Cerebellar cortex (tissue), 1 donor: ENCODE data around the gene ADSS2.
"Not testable (repeated sequence)": the region's sequence is repeated elsewhere in the genome, so short reads cannot be mapped to it uniquely, and the experiment has no call there.

Experiments
- DNase-seq: peaks from one replicate; pipeline ENCODE4 v3.0.0-alpha.2; 2015; ENCODE audit warnings: low spot score

The ADSS2 gene

DNA sequence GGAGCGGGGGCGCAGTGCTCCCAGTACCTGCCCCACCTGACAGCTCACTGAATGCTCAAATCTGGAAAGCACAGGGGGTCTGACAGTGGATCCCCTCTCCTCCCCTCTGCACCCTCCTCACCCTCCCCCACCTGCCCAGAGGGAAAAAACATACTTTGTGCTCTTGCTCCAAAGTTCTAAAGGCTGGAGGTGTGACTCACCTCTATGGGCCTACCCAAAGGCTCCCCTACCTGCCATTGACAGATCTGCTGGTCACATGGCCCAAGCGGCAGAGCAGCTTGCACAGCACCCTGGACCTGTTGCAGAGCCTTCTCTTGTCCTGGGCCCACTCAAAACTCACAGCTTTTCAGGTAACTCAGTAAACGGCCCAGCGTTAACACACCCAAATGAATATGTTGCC is 55.7 kb downstream of the ADSS2 start:
- no peak for DNase-seq

DNA sequence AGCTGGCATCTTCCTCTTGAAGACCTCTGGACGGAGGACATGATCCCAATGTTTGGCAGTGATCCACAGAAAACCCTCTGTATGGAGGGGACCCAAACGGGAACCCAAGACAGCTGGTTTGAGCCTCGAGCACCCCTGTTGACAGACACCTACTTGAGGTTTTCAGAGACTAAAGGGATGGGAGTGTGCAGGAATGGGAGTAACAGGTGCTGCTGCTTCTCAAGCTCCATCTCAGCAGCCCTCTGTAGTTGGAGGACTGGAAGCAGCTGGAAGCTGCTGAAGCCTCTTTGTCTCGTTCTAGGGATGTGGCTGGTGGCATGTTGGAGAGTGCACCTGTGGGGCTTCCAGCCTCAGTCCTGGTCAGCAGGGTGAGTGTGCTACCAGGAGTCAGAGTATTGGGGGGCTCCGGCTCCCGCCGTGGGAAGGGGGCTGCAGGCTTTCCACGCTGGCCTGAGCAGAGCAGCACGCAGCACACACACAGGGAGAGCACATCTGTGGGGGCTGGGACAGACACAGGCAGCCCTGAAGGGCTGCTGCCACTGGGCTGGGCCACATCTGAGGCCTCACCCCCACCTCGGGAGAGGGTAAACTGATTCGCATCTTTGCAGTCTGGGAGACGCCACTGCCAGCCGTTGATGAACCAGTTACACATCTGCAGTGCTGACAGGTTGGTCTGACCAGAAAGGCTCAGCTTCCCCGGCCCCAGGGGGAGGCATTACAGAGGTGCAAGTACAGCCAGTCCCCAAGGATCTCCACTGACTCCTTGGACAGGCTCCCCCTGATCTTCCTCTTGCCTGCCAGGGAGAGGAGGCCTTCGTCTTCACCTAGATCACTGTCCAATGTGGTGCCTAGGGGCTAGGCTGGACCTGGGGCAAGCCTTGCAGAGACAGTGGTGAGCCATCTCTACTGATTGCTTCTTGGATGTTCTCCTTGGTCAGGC is 56.6 kb downstream of the ADSS2 start:
- DNase-seq = no peak

DNA sequence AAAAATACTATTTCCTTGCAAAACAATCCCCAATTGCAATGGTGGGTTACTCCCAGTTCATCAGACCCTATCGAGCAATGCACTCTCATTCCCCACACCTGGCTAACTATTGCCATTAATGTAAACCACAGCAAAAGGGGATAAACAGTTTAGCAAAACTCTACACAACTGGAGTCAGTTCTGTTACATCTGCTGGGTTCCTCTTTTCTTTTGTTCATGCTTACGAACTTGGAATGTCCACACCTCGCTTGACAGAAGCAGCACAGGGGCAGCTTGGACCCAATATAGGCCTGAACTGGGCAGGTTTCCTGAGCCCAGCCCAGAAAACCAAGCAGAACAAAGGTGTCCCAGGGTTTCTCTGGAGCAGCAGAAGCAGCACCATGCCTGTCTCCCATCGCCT is 57.4 kb downstream of the ADSS2 start:
- no peak for DNase-seq

DNA sequence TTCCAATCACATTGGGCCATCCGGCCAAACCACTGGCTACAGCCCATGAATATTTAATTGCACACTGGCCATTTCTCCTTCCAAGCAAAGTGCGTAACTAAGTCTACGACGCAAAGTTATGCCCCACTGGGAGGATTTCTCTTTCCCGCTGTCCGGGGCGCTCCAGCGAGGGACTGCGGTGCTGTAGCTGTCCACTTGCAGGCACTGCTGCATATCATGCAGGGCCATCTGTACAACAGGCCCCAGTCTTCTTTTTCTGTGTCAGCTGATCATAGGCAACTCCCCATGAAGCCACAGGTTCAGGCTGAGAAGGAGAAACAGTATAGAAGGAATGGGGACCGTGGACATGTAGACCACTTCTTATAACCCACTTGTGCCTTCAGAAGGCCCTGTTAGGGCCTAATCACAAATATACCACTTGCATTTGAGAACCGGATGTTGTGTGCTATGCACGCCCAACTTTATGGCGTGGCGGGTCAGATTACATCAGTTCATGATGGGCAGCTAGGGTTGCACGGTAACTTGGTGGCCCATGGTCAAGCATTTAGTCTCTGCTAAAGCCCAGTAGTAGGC is 58.0 kb downstream of the ADSS2 start:
- DNase-seq = no peak

DNA sequence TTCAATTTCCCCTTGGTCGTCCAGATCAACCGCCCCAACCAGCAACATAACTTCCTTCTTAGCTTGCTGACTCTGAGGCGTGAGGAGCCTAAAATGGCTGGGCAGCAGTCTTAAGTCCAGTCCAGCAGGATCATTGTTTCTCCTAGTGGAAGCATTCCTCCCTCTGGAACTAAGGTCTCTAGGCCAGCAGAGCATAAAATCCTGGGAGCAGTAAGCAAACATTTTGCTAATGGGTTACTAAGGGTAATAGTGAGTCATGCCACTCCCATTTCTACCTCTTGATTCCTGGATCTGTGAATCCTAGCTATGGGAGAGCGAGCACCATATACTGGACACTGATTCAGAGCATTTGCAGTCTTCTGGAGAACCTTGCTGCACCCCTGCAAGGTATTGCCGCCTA is 59.9 kb downstream of the ADSS2 start:
- DNase-seq = no peak

DNA sequence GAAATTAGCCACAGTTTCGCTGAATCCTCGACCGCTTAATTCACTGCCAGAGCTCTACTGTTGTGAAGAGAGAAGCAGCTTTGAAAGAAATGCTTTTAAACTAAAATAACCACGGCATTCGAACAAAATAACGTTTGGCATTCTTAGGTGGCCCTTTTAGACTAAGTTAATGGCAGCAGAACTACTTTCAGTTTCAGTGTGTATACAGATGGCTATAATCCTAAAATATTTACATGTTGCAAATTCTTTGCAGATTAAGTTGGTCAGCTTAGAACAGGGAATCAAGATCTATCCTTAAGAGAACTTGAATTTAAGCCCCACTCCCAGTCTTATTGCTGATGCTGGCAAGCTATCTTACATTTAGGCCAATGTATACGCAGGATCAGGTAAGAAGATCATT is 62.7 kb downstream of the ADSS2 start:
- DNase-seq = no peak

DNA sequence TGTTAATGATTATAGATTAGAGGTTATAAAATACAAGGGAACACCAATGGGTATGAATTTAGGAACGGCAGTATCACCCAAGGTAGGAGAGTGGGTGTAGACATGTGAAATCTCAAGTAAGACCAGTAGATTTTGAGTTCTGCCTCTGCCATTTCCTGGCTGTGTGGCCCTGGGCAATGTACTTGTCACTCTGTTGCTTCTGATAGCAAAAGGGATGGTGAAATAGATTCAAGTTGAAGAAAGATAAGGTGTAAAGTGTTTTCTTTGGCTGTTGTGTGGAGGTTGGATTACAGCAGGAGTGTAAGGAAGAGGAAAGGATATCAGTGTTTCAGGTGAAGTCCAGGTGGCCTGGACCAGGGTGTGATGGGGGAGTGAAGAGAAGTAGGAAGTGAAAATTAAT is 64.3 kb downstream of the ADSS2 start:
- DNase-seq = no peak

DNA sequence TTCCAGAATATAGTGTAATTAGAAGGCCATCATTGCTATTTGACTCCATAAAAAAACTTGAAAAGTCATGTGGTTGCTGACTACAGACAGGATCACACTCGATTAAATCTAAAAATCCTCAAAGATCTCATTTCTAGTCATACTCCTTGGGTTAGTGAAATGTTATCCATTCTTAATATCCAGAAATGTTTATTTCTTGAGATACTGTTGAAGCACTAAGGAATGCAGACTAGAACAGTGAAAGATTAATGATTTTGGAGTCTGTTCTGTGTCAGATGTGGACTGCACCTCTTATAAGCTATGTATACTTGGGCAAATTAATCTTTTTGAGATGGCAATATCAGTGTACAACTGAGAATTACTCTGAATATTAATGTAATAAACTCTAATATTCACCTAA is 65.1 kb downstream of the ADSS2 start:
- no peak for DNase-seq

DNA sequence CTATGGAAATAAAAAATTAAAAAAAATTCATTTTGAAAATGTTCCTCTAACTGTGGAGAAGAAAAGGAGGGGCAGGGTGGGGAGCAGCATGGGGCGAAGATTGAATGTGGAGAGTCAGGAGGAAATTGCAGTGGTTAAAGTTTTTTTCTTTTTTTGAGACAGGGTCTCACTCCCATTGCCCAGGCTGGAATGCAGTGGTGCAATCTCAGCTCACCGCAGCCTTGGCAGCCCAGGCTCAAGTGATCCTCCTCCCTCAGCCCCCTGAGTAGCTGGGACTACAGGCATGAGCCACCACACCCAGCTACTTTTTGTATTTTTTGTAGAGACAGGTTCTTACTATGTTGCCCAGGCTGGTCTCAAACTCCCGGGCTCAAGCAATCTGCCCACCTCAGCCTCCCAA is 67.6 kb downstream of the ADSS2 start:
- DNase-seq = no peak

DNA sequence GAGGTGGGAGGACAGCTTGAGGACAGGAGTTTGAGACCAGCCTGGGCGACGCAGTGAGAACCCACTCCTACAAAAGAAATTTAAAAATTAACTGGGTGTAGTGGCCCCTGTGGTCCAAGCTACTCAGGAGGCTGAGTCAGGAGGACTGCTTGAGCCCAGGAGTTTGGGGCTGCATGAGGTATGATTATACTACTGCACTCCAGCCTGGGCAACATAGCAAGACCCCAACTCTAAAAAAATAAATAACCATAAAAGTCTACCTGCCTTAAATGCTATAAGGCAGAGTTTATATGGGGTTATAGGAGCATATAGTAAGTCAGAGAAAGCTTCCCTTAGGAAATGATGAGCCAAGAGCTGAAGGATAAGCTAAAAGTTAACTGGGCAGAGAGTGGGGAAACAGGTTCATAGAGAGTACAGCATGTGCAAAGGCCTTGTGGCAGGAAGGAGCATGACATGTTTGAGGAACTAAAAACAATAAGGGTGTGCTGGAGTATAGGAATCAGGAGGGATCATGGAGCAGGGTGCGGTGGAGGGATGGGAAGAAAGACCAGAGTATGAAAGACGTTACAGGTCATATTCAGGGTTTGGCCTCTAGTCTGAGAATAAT is 68.3 kb downstream of the ADSS2 start:
- no peak for DNase-seq

DNA sequence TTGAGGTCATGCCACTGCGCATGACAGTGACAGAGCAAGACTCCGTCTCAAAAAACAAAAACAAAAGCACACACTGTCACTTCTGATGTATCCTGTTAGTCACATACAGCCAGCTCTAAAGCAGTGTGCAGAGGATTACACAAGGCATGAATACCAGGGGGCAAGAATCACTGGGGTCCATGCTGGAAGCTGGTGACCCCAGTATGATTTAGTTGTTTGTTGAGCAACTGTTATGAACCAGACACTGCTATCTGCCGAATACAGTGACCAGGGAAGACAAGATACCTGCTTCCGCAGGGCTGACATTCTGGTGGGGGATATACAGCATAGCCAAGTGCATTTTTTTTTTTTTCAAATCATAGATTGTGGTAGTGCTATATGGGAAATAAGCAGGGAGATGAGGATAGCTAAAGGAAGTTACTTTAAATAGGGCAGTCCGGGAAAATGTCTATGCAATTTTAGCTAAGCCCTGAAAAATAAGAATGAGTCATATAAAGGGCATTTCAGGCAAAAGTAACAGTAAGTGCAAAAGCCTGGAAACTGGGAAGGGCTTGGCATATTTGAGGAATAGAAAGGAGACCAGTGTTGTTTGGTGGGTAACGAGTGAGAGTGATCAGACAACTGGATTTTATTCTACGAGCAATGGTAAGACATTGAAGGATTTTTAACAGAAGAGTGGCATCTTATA is 69.7 kb downstream of the ADSS2 start:
- DNase-seq = no peak

DNA sequence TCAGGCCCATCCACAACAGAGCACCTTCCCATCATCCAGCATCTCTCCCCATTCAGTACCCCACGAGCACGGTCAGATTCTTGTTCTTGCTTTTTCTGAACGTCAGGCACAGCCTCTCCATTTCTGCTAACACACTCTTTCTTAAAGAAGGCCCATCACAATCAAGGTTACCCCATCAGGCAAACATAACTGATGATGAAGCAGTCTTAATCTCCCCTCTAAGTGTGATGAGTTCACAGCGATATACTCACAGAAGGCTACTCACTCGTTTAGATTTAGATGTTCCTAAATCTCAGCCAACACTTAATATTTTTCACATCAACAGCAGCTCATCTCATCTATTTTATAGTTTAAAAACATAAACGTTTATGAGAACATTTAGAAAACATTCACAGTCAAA is 75.6 kb downstream of the ADSS2 start:
- DNase-seq = no peak

DNA sequence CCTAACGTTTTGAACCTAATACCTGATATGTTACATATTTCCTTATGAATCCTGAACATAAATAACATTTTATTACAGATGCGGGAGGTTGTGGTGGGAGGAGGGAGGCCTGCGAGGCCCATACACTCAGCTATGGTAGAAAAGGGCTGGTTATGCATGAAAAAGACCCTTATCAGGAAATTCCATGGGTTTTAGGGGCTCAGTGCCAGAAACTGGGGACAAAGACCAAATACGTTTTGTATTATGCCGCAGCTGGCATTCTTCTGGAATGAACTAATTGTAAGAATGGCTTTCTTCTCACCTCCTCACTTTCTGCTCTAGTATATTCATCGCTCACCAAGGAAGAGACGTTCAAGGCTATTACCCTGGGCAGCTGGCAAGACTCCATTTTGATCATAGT is 76.7 kb downstream of the ADSS2 start:
- DNase-seq = no peak

DNA sequence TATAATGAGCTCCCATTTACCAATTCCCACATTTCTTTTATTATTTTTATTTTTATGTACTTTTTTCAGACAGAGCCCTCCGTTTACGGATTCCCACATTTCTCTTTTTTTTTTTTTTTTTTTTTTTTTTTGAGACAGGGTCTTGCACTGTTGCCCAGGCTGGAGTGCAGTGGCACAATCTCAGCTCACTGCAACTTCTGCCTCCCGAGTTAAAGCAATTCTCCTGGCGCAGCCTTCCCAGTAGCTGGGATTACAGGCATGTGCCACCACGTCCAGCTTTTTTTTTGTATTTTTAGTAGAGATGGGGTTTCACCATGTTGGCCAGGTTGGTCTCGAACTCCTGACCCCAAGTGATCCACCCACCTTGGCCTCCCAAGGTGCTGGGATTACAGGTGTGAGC is 77.2 kb downstream of the ADSS2 start:
- DNase-seq = not testable (repeated sequence)

DNA sequence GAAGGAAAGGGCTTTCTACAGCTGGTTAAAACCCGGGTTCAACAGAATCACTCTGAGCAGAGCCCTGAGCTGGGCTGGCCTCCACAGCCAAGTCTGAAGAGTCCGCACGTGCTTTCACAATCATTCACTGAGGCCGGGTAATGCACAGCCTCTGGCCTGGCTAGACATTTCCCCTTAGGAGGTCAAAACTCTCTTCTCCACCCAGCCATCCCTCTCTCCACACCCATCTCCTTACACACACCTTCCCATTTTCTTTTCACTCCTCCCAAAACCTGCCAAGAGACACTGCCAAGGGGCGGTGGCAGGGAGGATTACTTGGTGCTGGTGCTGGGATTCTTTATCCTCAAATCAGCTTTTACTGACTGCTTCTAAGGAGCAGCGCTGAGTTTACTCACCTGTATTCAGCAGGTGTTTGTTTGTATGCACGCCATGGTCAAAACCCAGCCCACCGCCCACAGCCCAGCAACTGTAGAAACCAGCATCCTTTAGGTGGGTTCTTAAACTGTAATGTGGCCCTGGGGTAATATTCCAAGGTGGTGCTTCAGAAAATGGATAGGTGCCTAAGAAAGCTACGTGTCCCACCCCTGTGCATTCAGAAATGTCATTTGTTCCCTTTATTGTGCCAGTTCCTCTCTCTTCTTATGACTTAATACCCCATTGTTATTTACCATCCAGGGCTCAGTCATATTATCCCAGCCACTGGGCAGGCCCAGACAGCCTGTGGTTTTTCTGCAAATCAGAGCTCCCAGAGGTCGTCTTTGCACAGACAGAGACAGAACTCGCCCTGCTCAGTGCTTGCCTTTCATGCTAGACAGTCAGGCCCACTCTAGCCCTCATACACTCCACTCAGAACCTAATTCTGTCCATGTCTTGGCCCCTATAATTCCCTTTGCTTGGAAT is 80.2 kb downstream of the ADSS2 start:
- no peak for DNase-seq

DNA sequence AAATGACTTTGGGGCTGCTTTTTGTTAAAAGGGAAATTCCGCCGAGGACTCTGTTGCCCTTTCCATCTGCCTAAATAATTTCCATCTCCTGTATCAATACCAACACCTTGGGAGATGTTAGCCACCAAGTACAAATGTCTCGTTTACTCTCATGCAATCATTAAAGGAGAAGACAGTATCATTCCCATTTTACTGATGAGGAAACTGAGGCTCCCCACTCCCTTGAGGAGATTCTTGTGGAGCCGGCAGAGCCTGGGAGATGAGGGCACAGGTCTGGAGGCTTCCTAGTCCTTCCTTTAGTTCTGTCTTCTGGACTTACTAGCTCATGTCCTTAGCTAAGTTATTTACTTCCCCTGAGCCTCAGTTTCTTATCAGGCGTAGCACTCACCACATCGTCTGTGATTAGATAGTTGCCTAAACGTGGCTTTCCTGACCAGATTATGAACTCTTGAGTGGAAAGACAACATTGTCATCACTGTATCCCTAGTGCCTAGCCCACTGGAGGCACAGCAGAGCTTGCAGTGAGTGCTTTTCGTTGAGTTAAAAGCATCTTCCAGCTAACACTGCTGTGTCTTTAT is 81.6 kb downstream of the ADSS2 start:
- DNase-seq = no peak

DNA sequence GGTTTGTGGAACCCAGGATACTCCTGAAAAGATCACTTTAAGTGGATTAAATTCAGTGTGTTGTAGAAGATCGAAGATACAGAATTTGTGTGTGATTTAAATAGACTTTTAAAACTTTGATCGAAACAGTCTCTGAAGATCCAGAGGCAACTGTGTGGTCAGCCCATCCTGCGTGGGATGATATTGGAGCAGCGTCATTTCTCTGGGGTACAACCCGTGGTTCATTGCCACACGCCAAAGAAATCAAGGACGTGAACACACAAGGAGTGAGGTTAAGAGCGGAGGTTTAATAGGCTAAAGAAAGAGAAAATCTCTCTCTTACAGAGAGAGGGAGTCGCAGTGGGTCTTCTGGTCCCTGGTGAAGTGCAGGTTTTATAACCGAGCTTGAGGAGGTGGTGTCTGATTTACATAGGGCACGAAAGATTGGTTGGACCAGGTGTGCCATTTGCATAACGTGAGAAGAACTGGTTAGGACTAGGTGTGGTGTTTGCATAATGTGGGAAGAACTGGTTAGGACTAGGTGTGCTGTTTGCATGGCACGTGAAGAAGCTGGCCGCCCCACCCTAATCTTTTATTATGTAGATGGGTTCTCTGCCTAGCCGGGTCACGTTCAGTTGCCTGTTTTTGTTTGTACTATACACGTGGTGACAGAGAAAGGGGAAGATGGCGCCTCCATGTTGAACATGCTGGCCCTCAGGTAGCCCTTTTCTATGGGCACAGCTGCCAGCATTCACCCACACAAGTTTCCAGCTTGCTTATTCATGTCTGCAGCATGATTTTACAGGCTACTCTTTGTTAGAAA is 82.3 kb downstream of the ADSS2 start:
- no peak for DNase-seq

DNA sequence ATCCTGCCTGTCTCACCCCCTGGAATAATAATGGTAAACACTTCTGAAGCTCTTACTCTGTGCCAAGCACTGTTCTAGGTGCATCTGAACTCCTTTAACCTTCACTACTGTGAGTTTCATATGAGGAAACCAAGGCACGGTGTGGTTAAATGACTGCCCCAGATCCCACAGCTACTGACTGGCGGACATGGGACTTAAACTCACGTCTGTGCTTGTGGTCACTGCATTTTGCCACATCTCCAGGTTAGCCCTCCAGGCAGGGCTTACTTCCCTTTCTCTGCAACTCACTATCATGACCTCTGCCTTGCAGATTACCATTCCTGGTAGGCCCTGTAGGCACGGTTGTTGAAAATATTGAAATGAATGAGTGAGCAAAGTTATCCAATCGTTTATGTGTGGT is 83.4 kb downstream of the ADSS2 start:
- DNase-seq = no peak

DNA sequence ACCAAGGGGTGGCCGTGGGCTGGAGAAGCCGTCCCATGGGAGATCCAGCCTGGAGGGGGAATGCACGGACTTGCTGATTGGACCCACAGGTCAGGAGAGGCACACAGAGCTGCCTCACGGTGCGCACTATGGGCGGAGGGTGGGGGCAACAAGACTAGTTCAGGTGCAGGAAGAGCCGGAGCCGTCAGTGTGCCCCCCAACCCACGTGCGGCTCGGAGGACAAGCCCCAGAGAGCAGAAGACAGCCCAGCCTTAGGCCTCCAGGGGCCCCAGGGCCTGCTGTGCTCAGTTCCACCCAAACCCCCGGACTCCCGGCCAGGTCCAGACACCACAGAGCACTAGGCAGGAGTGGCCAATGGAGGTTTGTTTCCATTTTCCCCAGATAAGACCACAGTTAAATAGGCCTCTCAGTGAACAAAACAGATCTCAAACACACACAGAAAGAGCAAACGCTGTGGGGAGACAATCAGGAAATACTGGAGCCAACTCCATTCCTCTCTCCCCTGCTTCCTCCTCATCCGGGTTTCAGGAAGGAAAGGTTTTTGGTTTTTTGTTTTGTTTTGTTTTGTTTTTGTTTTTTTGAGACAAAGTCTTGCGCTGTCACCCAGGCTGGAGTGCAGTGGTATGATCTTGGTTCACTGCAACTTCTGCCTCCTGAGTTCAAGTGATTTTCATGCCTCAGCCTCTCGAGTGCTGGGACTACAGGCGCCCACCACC is 84.2 kb downstream of the ADSS2 start:
- no peak for DNase-seq

DNA sequence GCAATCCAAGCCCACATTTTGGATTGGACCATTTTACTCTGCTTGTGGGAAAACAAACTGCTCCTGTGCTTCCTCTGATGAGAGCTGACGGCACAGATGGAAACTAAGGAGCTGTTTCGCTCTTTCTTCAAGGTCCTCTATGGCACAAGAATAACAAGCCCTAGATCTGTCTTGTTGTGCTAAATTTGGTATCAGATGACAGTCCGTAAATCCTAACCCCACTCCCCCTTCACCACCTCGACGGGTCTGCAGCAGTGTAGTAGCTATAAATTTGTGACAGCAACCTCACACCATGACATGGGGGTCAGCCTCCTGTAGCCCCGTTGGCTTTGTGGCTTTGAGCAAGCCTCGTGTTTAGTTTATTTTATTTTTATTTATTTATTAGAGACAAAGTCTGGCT is 85.9 kb downstream of the ADSS2 start:
- no peak for DNase-seq
